SK-N-SH treated with all-trans-retinoic acid at 6 μM for 48 hours (cell line): ENCODE data around the gene S100A16.

Experiments
- ATAC-seq: fragments of 200-7000 bp; cut with Tn5 transposase; 3 replicates; pipeline ENCODE4 v1.9.1; 2020; ENCODE audit warnings: mild to moderate bottlenecking, moderate library complexity
- ARNTL ChIP-seq: fragments of 450-650 bp; formaldehyde crosslinking; IDR thresholded peaks from 2 replicates; pipeline ENCODE4 v1.5.0; 2020; ENCODE audit warnings: low read depth, mild to moderate bottlenecking, moderate library complexity, borderline replicate concordance
- BACH2 ChIP-seq: fragments of 250-450 bp; sonication (Bioruptor Pico); IDR thresholded peaks from 2 replicates; pipeline ENCODE4 v1.9.0; 2021; ENCODE audit warnings: mild to moderate bottlenecking, borderline replicate concordance
- CSRNP3 ChIP-seq: fragments of 250-450 bp; sonication (Bioruptor Pico); IDR thresholded peaks from 2 replicates; pipeline ENCODE4 v1.5.1; 2021; ENCODE audit warnings: mild to moderate bottlenecking, moderate library complexity
- ESRRG ChIP-seq: fragments of 250-450 bp; sonication (Bioruptor Pico); IDR thresholded peaks from 2 replicates; pipeline ENCODE4 v1.6.1; 2021; ENCODE audit warnings: mild to moderate bottlenecking
- ISL1 ChIP-seq: fragments of 250-450 bp; sonication (Bioruptor Pico); IDR thresholded peaks from 2 replicates; pipeline ENCODE4 v2.1.2; 2022; ENCODE audit warnings: mild to moderate bottlenecking, moderate library complexity
- OSR1 ChIP-seq: fragments of 250-450 bp; sonication (Bioruptor Pico); IDR thresholded peaks from 2 replicates; pipeline ENCODE4 v1.8.0; 2022; ENCODE audit warnings: moderate library complexity, mild to moderate bottlenecking, inconsistent platforms
- PPARA ChIP-seq: fragments of 250-450 bp; sonication (Bioruptor Pico); IDR thresholded peaks from 2 replicates; pipeline ENCODE4 v1.5.0; 2020; ENCODE audit warnings: mild to moderate bottlenecking, borderline replicate concordance
- RARB ChIP-seq: fragments of 250-450 bp; sonication (Bioruptor Pico); IDR thresholded peaks from 2 replicates; pipeline ENCODE4 v1.8.0; 2021; ENCODE audit warnings: mild to moderate bottlenecking, moderate library complexity
- TCF4 ChIP-seq: fragments of 250-450 bp; sonication (Bioruptor Pico); IDR thresholded peaks from 2 replicates; pipeline ENCODE4 v1.8.0; 2021; ENCODE audit warnings: mild to moderate bottlenecking, moderate library complexity, borderline replicate concordance
- TSHZ2 ChIP-seq: fragments of 250-450 bp; sonication (Bioruptor Pico); IDR thresholded peaks from 2 replicates; pipeline ENCODE4 v1.5.0; 2020; ENCODE audit warnings: mild to moderate bottlenecking, moderate library complexity
- ZC3H10 ChIP-seq: fragments of 250-450 bp; sonication (Bioruptor Pico); IDR thresholded peaks from 2 replicates; pipeline ENCODE4 v1.5.1; 2021; ENCODE audit warnings: mild to moderate bottlenecking, moderate library complexity
- ZFP3 ChIP-seq: fragments of 250-450 bp; sonication (Bioruptor Pico); IDR thresholded peaks from 2 replicates; pipeline ENCODE4 v1.5.0; 2020; ENCODE audit warnings: mild to moderate bottlenecking, moderate library complexity
- ZFP30 ChIP-seq: fragments of 450-650 bp; formaldehyde crosslinking; IDR thresholded peaks from 2 replicates; pipeline ENCODE4 v1.5.0; 2022; ENCODE audit warnings: mild to moderate bottlenecking, moderate library complexity
- ZNF565 ChIP-seq: fragments of 450-650 bp; formaldehyde crosslinking; conservative IDR thresholded peaks from 2 replicates; pipeline ENCODE4 v1.5.0; 2020; ENCODE audit warnings: low read depth, mild to moderate bottlenecking, moderate library complexity
- ZNF8 ChIP-seq: fragments of 450-650 bp; formaldehyde crosslinking; IDR thresholded peaks from 2 replicates; pipeline ENCODE4 v1.5.0; 2020; ENCODE audit warnings: mild to moderate bottlenecking, moderate library complexity
- TF ChIP-seq, protein P1 (sequence below): fragments of 250-450 bp; sonication (Bioruptor Pico); IDR thresholded peaks from 2 replicates; pipeline ENCODE4 v1.5.1; 2020; ENCODE audit warnings: low read depth, mild to moderate bottlenecking, moderate library complexity
- TF ChIP-seq, protein P2 (sequence below): fragments of 250-450 bp; sonication (Bioruptor Pico); IDR thresholded peaks from 2 replicates; pipeline ENCODE4 v1.8.0; 2020; ENCODE audit warnings: mild to moderate bottlenecking, moderate library complexity, borderline replicate concordance
- TF ChIP-seq, protein P3 (sequence below): fragments of 250-450 bp; sonication (Bioruptor Pico); IDR thresholded peaks from 2 replicates; pipeline ENCODE4 v1.8.0; 2021; ENCODE audit warnings: low read depth, mild to moderate bottlenecking, moderate library complexity, borderline replicate concordance

The S100A16 gene

GRCh38 chr1:153655333-153655732, 42.4 kb upstream of the S100A16 start:
- ATAC-seq: no peak
- no peak for TF ChIP-seq ISL1
- no peak for TF ChIP-seq ESRRG (CRISPR knock-in tag)

DNA sequence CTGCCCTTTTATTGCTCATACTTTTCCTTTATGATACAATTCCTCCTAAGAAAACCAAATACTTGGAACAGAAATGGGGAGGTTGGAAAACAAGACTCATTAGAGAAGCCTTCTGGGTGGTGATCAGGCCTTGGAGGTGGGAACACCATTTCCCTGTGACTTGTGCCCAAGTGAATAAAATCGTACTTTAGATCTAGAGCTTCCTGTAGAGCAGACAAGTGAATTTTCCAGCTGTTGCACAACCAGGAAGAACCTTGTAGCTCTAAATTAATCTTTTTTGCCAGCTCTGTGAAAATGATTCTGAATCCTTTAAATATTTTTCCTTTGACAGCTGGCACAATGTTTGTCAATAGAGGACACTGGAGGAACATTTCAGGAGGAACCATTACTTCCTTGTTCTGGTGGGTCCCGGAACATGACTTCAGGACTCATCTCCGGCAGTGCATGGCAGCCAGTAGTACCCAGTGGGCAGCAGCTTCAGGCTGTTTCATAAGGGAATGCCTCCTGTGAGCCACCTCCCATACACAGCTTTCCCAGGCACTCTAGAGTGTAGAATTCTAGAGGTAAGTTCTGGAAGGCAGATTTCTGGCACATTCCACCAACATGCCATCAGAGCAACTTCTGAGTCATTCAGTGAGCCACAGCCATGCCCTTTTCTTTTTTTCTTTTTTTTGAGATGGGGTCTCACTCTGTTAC, 40.0 kb upstream of the S100A16 start:
- TF ChIP-seq TCF4 (CRISPR knock-in tag): no peak
- ATAC-seq: peak; percentile 16

- TF ChIP-seq ESRRG (CRISPR knock-in tag) (no peak), RARB (CRISPR knock-in tag) (no peak), ISL1 (no peak), ZNF8 (no peak)
- TF ChIP-seq, all 23 proteins: peak for 0
- no peak for ATAC-seq
These were observed 38.8 kb upstream of the S100A16 start for GRCh38 chr1:153651771-153652170.

- ATAC-seq: peak; percentile 11
- no peak for TF ChIP-seq PPARA
- no peak for TF ChIP-seq BACH2 (CRISPR knock-in tag)
- TF ChIP-seq ISL1: no peak
- TF ChIP-seq ZFP30 (CRISPR knock-in tag): no peak
- TF ChIP-seq ESRRG (CRISPR knock-in tag): no peak
- no peak for TF ChIP-seq ZNF8
- TF ChIP-seq, protein P1, sequence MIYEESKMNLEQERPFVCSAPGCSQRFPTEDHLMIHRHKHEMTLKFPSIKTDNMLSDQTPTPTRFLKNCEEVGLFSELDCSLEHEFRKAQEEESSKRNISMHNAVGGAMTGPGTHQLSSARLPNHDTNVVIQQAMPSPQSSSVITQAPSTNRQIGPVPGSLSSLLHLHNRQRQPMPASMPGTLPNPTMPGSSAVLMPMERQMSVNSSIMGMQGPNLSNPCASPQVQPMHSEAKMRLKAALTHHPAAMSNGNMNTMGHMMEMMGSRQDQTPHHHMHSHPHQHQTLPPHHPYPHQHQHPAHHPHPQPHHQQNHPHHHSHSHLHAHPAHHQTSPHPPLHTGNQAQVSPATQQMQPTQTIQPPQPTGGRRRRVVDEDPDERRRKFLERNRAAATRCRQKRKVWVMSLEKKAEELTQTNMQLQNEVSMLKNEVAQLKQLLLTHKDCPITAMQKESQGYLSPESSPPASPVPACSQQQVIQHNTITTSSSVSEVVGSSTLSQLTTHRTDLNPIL: no peak
- TF ChIP-seq, protein P2, sequence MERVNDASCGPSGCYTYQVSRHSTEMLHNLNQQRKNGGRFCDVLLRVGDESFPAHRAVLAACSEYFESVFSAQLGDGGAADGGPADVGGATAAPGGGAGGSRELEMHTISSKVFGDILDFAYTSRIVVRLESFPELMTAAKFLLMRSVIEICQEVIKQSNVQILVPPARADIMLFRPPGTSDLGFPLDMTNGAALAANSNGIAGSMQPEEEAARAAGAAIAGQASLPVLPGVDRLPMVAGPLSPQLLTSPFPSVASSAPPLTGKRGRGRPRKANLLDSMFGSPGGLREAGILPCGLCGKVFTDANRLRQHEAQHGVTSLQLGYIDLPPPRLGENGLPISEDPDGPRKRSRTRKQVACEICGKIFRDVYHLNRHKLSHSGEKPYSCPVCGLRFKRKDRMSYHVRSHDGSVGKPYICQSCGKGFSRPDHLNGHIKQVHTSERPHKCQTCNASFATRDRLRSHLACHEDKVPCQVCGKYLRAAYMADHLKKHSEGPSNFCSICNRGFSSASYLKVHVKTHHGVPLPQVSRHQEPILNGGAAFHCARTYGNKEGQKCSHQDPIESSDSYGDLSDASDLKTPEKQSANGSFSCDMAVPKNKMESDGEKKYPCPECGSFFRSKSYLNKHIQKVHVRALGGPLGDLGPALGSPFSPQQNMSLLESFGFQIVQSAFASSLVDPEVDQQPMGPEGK: no peak
- no peak for TF ChIP-seq TCF4 (CRISPR knock-in tag)
- TF ChIP-seq TSHZ2 (CRISPR knock-in tag): no peak
- no peak for TF ChIP-seq ZNF565 (CRISPR knock-in tag)
- TF ChIP-seq CSRNP3: no peak
- TF ChIP-seq OSR1: no peak
- TF ChIP-seq ZC3H10 (CRISPR knock-in tag): no peak
- TF ChIP-seq, protein P3, sequence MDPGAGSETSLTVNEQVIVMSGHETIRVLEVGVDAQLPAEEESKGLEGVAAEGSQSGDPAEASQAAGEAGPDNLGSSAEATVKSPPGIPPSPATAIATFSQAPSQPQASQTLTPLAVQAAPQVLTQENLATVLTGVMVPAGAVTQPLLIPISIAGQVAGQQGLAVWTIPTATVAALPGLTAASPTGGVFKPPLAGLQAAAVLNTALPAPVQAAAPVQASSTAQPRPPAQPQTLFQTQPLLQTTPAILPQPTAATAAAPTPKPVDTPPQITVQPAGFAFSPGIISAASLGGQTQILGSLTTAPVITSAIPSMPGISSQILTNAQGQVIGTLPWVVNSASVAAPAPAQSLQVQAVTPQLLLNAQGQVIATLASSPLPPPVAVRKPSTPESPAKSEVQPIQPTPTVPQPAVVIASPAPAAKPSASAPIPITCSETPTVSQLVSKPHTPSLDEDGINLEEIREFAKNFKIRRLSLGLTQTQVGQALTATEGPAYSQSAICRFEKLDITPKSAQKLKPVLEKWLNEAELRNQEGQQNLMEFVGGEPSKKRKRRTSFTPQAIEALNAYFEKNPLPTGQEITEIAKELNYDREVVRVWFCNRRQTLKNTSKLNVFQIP: no peak
- no peak for TF ChIP-seq ZFP3 (CRISPR knock-in tag)
- no peak for TF ChIP-seq RARB (CRISPR knock-in tag)
- no peak for TF ChIP-seq ARNTL
- TF ChIP-seq, all 23 proteins: peak for 0
These were observed 36.9 kb upstream of the S100A16 start for GRCh38 chr1:153649863-153650235.
